GM19395 (cell line): ENCODE measurements around the gene DNAH10.

Experiments used
- ATAC-seq: cut with Tn5 transposase; IDR thresholded peaks from one replicate; pipeline ENCODE4 v1.9.1; 2021; ENCODE audit warnings: mild to moderate bottlenecking, moderate library complexity; ENCODE audit not compliant: unreplicated experiment

DNAH10 gene

DNA sequence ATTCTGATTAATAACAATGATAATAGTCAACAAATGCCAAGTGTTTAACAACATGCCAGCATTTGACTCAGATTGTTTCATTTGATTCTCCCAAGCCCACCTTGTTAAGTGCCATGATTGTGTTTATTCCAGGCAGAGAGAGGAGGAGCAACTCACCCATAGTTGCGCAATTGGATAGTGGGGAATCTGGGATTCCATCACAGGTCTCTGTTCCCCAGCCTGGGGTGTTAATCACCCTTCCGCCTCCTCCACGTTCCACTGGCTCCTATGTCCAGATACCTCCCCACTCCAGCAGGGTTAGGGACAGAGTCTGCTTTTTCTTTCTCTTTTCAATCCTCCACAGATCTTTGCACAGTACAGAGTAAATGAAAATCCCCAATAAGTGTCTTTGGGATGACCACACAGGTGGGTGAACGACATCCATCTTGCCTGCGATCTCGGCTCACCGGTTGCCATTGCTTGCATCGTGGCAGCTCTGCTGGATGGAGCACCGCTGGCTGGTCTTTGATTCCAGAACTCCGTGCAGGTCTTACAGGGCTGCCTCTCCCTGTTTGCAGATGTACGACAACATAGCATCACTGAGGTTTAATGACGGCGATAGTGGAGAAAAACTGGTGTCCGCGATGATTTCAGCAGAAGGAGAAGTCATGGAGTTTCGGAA is 78.8 kb downstream of the DNAH10 start:
- ATAC-seq: no peak

DNA sequence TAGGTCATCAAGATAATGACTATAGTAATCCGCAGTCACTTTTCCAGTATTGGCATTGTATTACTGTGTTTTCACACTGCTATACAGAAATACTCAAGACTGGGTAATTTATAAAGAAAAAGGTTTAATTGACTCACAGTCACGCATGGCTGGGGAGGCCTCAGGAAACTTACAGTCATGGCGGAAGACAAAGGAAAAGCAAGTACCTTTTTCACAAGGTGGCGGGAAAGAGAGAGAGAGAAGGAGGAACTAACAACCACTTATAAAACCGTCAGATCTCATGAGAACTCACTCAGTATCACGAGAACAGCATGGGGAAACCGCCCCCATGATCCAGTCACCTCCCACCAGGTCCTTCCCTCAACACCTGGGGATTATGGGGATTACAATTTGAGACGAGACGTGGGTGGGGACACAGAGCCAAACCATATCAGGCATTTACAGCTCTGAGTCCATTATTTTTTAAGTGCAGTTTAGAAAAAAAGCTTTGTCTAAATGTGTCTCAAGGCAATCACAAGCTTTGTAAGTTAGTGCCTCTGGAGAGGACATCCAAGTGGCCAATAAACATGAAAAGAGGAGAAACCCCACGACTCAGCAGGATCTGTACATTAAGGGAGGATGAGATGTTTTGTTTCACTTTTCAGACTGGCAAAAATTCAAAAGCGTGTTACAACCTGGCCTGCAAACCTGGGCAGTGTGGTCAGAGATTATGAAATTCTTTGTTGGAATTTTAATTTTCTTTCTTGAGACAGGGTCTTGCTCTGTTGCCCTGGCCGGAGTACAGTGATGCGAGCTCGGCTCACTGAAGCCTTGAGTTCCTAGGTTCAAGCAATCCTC is 82.0 kb downstream of the DNAH10 start:
- no peak for ATAC-seq

DNA sequence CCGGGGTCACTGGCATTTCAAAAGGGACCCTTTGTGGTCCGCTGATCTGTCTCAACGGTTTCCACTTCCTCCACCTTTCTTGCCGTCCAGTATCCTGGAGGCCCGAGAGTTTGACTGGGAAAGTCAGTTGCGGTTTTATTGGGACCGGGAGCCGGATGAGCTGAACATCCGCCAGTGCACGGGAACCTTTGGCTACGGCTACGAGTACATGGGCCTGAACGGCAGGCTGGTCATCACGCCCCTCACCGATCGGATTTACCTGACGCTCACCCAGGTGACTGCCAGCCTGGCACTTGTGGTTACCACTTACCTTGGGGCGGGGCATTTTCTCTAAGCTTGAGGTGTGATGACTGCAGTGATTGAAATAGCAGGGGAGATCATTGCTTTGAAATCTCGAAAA is 83.8 kb downstream of the DNAH10 start:
- ATAC-seq: no peak

DNA sequence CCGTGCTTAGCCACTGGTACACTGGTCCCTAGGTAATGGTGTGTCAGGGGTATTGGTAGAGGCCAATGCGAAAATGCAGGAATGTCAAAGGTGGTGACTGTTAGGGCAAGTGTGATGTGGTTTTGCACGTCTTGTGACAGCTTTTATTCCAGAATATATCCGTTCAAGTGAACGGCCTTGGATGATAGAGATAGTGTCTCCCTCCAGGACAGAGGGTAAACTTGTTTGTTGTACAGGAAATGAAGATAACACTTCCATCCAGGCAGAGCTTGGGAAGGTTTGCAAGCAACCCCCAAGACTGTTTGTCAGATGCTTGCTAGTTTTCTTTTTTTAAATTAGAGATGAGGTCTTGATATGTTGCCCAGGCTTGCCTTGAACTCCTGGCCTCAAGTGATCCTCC is 84.2 kb downstream of the DNAH10 start:
- no peak for ATAC-seq

DNA sequence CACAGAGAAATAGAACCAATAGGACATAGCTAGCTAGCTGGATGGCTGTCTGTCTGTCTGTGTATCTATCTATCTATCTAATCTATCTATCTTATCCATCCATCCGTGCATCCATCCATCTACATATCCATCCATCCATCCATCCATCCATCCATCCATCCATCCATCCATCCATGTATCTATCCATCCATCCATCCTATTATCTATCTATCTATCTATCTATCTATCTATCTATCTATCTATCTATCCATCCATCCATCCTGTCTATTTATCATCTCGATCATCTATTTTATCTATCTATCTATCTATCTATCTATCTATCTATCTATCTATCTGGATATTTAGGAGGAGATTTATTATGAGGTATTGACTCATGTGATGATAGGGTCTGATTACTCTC is 84.9 kb downstream of the DNAH10 start:
- no peak for ATAC-seq

DNA sequence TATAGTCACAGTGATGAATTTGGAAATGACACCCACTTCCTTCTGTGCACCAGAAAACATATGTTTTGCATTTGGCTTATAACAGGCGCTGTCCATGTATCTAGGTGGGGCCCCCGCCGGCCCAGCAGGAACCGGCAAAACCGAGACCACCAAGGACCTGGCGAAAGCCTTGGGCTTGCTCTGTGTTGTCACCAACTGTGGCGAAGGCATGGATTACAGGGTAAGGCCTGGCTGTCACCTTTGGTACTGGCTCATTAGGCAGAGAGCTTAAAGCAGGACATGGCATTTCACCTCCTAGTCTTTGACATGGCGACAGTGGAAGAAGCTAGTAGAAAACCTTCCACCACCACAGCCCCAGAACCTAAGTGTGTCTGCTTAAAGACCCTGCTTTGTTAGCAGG is 85.8 kb downstream of the DNAH10 start:
- no peak for ATAC-seq

DNA sequence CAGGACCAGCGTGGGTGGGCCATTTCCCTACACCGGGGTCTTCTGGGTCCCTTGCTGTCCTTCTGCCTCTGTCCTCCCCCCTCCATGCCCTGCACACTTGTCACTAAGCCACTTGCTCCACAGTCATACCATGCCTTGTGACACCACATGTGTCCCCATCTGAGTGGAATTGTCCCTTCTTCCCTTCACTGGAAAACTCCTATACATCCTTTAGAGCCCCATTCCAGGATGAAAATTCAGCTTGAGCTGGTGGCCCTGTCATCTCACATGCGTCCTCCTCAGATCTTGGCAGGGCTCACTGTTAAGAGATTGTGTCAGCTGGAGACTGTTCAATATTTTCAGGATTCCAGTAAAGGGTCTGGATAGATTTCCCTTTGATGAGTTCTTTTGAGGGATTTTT is 87.4 kb downstream of the DNAH10 start:
- no peak for ATAC-seq

DNA sequence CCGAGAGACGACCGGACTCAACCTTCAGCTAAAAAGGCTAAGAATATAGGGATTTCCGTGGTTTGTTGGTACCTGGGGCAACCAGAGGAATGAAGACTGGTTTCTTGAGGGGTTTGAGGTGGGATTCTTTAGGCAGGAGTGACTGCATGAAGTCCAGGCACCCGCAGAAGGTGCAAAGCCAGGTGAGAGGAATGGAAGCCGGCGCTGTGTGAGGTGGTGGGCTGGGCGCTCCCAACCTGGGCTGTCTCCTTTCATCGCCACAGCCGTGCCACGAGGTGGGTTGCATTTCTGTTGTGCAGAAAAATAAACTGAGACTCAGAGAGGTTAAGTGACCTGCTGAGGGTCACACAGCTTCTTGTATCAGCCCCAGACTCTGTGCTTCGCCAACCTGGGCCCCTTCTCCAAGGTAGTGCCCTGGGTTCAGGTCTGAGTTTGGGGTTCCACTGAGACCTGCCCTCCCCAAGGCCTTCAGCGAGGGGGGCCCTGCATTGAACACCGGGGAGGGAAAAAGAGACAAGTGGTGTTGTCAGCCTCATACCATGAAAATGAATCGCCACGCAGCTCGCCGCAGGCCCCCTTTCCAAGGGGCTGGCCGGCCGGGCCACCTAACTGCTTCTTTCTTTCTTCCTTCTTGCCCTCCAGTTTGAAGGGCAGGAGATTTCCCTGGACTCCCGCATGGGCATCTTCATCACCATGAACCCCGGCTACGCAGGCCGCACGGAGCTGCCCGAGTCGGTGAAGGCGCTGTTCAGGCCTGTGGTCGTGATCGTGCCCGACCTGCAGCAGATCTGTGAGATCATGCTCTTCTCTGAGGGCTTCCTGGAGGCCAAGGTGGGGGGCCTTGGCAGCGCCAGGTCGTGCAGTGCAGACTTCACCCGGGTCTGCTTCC is 88.4 kb downstream of the DNAH10 start:
- ATAC-seq: no peak

DNA sequence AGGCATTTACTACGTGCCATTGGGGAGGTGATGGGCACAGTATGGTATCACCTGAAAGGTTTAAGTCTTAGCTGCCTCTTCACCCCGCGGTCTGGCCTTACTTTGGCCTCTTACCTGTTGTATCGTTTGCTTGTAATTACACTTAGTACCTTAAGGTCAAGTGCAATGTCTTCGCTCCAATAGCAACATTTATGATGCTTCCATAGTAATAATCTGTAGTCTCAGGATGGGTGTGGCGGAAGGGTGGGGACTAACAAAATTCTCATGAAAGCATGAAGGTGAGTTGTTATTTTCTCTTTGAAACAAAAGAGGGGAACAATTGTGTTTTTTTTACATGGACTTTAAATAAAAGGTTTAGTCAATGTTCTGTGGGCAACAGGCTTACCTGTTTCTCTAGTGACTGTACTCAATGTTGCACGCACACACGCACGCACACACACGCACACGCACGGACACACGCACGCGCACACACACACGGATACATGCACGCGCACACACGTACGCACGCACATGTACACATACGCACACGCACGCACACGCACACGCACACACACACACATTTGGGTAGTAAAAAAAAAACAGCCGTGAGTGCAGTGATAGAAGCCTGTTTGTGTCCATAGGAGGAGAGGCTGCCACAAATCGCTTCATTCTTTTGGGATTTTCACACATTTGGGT is 91.4 kb downstream of the DNAH10 start:
- no peak for ATAC-seq

DNA sequence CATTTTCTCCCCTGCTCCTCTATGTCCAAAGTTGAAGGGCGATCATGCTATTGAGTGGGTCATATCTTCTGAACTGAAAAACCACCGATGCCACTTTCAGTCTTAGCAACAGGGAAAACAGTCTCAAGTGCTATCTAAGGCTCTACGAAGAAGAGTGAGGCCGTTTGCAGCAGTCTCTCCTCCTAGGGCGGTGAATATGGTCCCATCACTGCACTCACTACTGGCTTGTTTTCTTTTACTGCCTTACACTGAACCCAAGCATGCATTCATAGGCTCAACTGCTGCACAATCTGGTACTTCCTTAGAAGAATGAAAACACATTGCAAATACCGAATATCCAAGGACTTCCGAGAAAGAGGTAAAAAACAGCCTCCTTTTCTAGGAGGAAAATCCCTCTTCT is 92.1 kb downstream of the DNAH10 start:
- no peak for ATAC-seq

DNA sequence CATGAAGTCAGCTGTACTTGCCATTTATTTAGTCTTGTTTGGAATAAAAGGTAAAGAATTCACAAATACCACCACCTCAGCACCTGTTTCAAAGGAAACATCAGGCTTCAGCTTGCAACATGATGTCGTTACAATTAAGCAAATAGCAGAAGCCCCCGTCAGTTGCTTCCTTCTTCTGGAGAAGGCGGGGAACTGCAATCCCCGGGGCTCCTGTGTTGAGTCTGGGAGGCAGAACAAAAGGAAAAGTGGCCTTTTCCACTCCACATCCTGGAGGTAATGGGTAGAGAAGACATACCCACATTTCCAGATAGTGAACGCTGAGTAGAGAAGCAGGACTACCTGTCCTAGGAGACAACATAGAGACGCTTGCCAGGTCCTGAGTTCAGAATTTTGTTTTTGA is 92.8 kb downstream of the DNAH10 start:
- ATAC-seq: no peak

DNA sequence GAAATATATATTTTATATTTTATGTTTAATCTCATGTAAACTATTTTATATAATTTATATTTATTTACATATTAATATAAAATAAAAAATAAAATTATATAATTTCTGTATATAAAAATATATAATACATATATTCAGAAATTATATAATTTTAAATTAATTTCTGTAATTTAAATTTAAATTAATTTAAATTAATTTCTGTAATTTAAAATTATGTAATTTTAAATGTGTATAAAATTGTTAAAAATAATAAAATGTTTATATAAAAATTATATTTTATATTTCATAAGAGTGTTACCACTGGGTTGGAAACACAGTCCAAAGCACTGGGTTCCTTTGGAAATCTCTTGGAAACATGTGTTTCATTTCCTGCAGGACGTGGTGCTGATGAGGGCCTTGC is 94.6 kb downstream of the DNAH10 start:
- ATAC-seq: no peak

DNA sequence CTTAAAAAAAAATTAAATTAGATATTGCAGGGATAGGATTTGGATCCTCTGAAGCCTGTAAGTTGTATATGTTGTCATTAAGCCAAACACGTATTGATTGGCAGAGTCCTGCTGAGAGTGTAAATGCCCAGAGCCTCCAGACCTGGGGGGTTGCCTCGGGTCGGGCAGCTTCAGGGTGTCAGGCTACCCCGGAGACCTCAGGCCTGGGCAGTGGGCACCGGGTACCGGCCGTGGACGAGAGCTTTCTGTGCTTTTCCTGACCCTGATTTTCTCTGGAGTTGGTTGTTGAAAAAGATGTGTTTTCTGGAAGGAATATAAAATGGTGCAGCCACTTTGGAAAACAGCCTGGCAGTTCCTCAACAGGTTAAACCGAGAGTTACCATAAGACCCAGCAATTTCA is 96.1 kb downstream of the DNAH10 start:
- ATAC-seq: no peak

DNA sequence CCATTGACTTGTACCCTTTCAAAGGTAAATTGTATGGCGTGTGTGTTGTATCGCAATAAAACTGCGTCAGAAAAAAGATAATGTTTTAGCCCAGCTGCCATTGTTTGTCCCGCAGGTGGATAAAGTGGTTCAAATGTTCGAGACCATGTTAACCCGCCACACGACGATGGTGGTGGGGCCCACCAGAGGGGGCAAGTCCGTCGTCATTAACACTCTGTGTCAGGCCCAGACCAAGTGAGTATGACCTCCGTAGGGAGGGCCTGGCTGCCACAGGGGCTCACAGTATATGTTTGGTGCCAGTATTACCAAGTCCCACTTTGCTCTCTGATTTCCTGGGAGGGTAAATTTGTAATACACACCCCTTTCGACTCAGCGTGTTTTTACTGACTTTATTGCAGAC is 96.9 kb downstream of the DNAH10 start:
- ATAC-seq: no peak

DNA sequence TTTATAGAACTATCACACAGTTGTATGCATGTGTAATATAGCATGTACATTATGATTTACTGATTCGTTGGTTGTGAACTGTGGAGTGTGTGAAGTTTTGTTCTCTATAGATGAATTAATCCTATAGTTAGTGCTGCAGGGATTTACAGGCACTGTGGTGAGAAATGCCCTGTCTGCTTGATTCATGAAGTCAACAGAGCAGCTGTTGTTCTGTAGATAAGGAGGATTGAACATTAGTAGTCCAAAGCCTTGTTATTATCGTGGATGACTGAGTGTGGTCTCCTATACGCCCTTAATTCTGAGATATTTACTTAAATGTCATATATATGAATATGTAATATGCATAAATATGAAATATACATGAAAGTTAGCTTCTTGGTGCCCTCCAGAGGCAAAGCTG is 98.3 kb downstream of the DNAH10 start:
- ATAC-seq: no peak

DNA sequence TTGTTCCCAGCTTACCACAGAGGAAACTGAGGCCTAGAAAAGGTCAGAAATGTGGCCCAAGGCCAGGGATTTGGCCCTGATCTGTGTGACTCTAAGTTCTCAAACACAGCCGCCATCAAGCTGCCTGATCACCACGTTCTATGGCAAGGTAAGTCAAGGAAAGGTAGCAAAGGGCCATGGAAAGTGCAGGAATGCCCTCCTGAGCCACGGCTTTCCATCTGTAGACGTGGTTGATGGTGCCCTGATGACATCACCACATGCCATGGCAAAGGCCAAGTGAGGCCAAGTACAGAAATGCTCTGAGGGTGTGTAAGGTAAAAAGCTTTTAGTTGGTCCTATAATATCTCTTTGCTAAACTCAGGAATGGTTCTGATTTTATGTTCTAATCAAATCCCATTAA is 99.3 kb downstream of the DNAH10 start:
- ATAC-seq: no peak

DNA sequence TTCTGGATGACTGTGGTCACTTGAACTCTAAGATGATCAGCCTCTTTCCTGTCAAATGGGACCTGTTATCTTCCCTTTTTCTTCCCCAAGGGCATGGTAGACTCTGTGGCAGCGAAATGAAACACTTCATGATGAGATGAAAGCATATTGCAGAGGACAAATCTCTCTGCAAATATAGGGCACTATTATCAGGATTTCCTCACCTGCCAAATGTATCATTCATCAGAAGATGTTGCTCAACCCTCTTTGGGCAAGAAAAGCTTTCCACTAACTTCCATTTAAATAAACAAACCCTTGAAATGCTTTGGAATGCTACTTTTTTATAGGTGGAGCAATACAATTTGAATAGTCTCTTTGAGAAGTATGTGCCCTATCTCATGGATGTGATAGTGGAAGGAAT is 105.0 kb downstream of the DNAH10 start:
- ATAC-seq: no peak

DNA sequence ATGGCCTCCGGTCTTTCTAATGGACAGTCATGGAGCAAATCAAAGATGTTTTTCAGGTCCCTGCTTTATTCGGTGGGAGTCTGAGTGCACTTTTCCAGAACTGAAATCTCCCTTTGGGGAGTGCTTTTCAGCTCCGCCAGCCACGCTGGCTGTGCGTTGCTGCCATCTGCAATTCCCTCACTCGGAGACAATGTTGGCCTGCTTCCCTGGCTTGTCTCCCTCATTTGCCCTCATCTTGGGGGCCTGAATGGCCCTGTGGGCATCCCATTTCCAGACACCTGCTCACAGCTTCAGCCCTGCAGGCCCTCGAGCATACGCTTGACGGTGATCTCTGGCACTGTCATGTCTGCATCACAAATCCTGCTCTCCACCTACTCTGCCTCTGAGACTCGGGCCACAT is 106.7 kb downstream of the DNAH10 start:
- no peak for ATAC-seq

DNA sequence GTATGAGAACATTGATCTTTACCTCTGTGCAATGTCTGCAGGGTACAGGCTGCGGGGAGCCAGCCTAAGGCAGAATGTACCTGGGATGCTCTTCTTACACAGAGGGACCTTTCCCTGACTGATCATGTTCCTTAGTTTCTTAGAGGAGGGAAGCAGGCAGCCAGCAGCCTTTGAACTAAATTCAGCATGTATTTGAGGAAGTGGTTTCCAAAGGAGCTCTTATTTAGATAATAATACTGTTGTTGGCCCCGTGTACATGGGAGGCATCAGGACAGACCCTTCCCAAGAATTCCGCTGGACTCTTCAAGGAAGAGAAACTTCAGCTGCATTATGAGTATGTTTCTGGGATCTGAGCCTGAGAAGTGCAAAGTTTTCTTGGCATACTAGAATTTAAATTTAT is 111.7 kb downstream of the DNAH10 start:
- ATAC-seq: no peak

DNA sequence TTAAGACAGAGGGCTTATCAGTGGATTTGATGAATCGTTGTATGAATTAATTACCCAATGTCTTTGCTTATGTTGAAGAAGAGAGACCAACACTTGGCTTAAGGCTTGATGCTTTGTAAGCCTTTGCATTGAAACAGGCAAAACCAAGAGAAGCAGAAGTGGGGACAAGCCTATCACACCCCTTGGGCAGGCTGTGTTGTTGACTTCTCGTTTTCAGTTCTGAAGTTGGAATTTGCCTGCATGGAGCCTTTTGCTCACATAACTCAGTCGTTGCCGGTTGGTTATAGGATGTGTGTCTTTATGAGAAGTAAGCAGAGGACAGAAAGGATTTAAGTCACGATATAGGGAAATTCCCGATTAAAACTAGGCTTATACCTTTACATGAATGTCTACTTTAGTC is 115.9 kb downstream of the DNAH10 start:
- no peak for ATAC-seq

DNA sequence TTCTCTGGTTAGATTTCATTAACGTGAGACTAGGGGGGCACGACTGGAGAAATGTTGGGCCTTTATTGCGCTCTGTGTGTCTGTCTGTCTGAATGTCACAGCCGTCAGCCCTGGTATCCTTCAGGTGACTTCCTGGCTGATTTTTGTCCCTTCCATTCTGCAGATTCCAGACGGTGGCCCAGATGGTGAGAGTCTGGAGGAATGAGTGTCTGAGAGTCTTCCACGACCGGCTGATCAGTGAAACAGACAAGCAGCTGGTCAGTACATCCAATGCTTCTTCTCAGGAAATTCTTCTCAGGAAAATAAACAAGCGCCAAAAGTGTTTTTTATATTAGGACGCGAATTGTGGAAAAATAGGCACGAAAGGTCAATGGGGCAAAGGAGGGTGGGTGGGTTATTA is 117.0 kb downstream of the DNAH10 start:
- no peak for ATAC-seq
